ENCODE results near the gene SSC4D. TPM values are rescaled to one million over a fixed set of nuclear protein-coding genes. Genes with fewer than 3 reads are reported as not detected.

Gene SSC4D
- total RNA-seq, 1 donor from 2014 or later = 6.0 TPM

DNA sequence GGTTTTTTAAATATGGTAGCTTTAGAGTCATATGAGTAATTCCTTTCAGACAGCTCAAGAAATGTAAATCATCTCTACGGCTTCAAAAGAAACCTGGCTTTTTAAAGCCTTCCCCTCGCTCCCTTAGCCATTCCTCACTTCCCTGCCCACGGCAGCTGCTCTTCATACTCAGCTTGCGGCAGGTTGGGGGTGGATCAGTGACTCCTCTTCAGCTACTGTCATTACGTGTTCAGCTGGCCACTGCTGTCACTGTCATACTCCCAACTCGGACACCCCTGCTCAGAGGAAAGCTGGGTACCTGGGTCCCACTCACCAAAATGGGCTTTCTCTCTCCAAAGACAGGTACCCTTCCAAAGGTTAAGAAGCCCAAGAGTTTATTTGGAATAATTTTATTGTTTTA lies 57.3 kb downstream of the SSC4D start:
- peaks cover 36% of the 10 kb centered on the region for H3K36me3 ChIP-seq (ENCODE audit: insufficient read depth, low read length)
- no peaks in the 10 kb centered on the region for H3K9me3 Mint-ChIP-seq (ENCODE audit: unreplicated experiment)
- peaks cover 47% of the 10 kb centered on the region for H3K4me1 Mint-ChIP-seq (ENCODE audit: low read depth, unreplicated experiment)
- H3K4me3 ChIP-seq (ENCODE audit: insufficient read depth, low read depth, low read length) = no peak overlapping the region
- no peak overlapping the region for H3K27ac ChIP-seq (ENCODE audit: low read depth, low read length)
- H3K9ac ChIP-seq (ENCODE audit: low read length) = no peak overlapping the region
- H4K20me1 ChIP-seq (ENCODE audit: insufficient read depth, low read length) = peaks cover 100% of the 10 kb centered on the region
- DNase-seq (ENCODE audit: low read depth) (no peak), FAIRE-seq (no peak)
- TF ChIP-seq EZH2 (IDR thresholded peaks at IDR 0.05; ENCODE audit: insufficient read depth, low read length) = no peak
- TF ChIP-seq, protein P1, sequence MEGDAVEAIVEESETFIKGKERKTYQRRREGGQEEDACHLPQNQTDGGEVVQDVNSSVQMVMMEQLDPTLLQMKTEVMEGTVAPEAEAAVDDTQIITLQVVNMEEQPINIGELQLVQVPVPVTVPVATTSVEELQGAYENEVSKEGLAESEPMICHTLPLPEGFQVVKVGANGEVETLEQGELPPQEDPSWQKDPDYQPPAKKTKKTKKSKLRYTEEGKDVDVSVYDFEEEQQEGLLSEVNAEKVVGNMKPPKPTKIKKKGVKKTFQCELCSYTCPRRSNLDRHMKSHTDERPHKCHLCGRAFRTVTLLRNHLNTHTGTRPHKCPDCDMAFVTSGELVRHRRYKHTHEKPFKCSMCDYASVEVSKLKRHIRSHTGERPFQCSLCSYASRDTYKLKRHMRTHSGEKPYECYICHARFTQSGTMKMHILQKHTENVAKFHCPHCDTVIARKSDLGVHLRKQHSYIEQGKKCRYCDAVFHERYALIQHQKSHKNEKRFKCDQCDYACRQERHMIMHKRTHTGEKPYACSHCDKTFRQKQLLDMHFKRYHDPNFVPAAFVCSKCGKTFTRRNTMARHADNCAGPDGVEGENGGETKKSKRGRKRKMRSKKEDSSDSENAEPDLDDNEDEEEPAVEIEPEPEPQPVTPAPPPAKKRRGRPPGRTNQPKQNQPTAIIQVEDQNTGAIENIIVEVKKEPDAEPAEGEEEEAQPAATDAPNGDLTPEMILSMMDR (IDR thresholded peaks at IDR 0.05; ENCODE audit: insufficient read depth, low read depth, low read length) = no peak
- no peak overlapping the region for H2AFZ ChIP-seq (ENCODE audit: low read depth, low read length)
- H3K4me3 Mint-ChIP-seq (ENCODE audit: unreplicated experiment) = no peak overlapping the region
- peak overlapping the region; percentile 14 for H3K4me2 ChIP-seq (ENCODE audit: low read length)
- H3K9me3 ChIP-seq (ENCODE audit: insufficient read depth, low read depth, low read length) = no peaks in the 10 kb centered on the region
- peak overlapping the region; percentile 48 for H3K27ac Mint-ChIP-seq (ENCODE audit: unreplicated experiment)
- H3K4me1 ChIP-seq (ENCODE audit: insufficient read depth, low read length) = peaks cover 17% of the 10 kb centered on the region
- H3K27me3 ChIP-seq (ENCODE audit: insufficient read depth, low read length) = no peaks in the 10 kb centered on the region
- H3K27me3 Mint-ChIP-seq (ENCODE audit: low read depth, unreplicated experiment) = no peaks in the 10 kb centered on the region
- peaks cover 99% of the 10 kb centered on the region for H3K79me2 ChIP-seq (ENCODE audit: insufficient read depth, low read length)
- peaks cover 47% of the 10 kb centered on the region for H3K36me3 Mint-ChIP-seq (ENCODE audit: low read depth, unreplicated experiment)

- Histone ChIP-seq H2AFZ (ENCODE audit: low read depth, low read length) (no peak overlapping the region), H3K36me3 (ENCODE audit: insufficient read depth, low read length) (peaks cover 40% of the 10 kb centered on the region), H3K9me3 (ENCODE audit: insufficient read depth, low read depth, low read length) (no peaks in the 10 kb centered on the region), H3K4me1 (ENCODE audit: insufficient read depth, low read length) (peaks cover 18% of the 10 kb centered on the region), H3K27me3 (ENCODE audit: insufficient read depth, low read length) (no peaks in the 10 kb centered on the region), H3K27ac (ENCODE audit: low read depth, low read length) (no peak overlapping the region), H3K4me3 (ENCODE audit: insufficient read depth, low read depth, low read length) (no peak overlapping the region), H4K20me1 (ENCODE audit: insufficient read depth, low read length) (peaks cover 100% of the 10 kb centered on the region), H3K79me2 (ENCODE audit: insufficient read depth, low read length) (peaks cover 99% of the 10 kb centered on the region), H3K4me2 (ENCODE audit: low read length) (no peak overlapping the region), H3K9ac (ENCODE audit: low read length) (no peak overlapping the region)
- H3K4me1 Mint-ChIP-seq (ENCODE audit: low read depth, unreplicated experiment) = peaks cover 54% of the 10 kb centered on the region
- H3K36me3 Mint-ChIP-seq (ENCODE audit: low read depth, unreplicated experiment) = peaks cover 54% of the 10 kb centered on the region
- H3K4me3 Mint-ChIP-seq (ENCODE audit: unreplicated experiment) = peak overlapping the region; percentile 51
- no peak for DNase-seq (ENCODE audit: low read depth)
- TF ChIP-seq, protein P1 (IDR thresholded peaks at IDR 0.05; ENCODE audit: insufficient read depth, low read depth, low read length) = no peak
- TF ChIP-seq EZH2 (IDR thresholded peaks at IDR 0.05; ENCODE audit: insufficient read depth, low read length) = no peak
- no peaks in the 10 kb centered on the region for H3K9me3 Mint-ChIP-seq (ENCODE audit: unreplicated experiment)
- no peaks in the 10 kb centered on the region for H3K27me3 Mint-ChIP-seq (ENCODE audit: low read depth, unreplicated experiment)
- FAIRE-seq = no peak
- H3K27ac Mint-ChIP-seq (ENCODE audit: unreplicated experiment) = peak overlapping the region; percentile 48
Measured at GRCh38 chr7:76351372-76351771, 58.1 kb downstream of the SSC4D start.

DNA sequence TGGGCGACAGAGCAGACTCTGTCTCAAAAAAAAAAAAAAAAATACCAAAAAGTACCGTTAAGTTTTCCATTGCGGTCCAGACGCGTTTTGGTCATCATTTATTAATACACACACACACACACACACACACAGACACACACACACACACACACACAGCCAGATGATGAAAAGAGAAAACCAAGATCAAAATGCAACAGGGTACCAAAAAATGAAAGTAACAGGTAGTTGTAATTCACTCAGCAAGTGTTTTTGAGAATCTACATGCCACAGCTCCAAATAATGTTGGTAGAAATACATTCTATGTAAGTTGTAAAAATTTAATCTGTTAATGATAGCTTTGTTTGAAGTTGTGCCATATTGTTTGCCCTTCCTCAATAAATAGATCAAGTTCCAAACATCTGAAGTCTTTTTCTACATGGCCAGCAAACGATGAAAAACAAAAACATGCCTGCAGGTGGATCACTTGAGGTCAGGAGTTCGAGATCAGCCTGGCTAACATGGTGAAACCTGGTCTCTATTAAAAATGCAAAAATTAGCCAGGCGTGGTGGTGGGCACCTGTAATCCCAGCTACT lies 60.1 kb downstream of the SSC4D start:
- Histone ChIP-seq H3K4me1 (ENCODE audit: insufficient read depth, low read length) (peaks cover 18% of the 10 kb centered on the region), H3K4me3 (ENCODE audit: insufficient read depth, low read depth, low read length) (no peak overlapping the region), H3K9ac (ENCODE audit: low read length) (no peak overlapping the region), H3K9me3 (ENCODE audit: insufficient read depth, low read depth, low read length) (no peaks in the 10 kb centered on the region), H3K4me2 (ENCODE audit: low read length) (no peak overlapping the region), H4K20me1 (ENCODE audit: insufficient read depth, low read length) (peaks cover 99% of the 10 kb centered on the region), H3K27ac (ENCODE audit: low read depth, low read length) (no peak overlapping the region), H2AFZ (ENCODE audit: low read depth, low read length) (no peak overlapping the region), H3K27me3 (ENCODE audit: insufficient read depth, low read length) (no peaks in the 10 kb centered on the region), H3K36me3 (ENCODE audit: insufficient read depth, low read length) (peaks cover 42% of the 10 kb centered on the region), H3K79me2 (ENCODE audit: insufficient read depth, low read length) (peaks cover 99% of the 10 kb centered on the region)
- Mint-ChIP-seq H3K4me3 (ENCODE audit: unreplicated experiment) (no peak overlapping the region), H3K4me1 (ENCODE audit: low read depth, unreplicated experiment) (peaks cover 53% of the 10 kb centered on the region), H3K9me3 (ENCODE audit: unreplicated experiment) (no peaks in the 10 kb centered on the region), H3K27ac (ENCODE audit: unreplicated experiment) (peak overlapping the region; percentile 55), H3K27me3 (ENCODE audit: low read depth, unreplicated experiment) (no peaks in the 10 kb centered on the region), H3K36me3 (ENCODE audit: low read depth, unreplicated experiment) (peaks cover 51% of the 10 kb centered on the region)
- DNase-seq (ENCODE audit: low read depth) (no peak), FAIRE-seq (no peak)
- no peak for TF ChIP-seq EZH2 (IDR thresholded peaks at IDR 0.05; ENCODE audit: insufficient read depth, low read length)
- TF ChIP-seq, protein P1 (IDR thresholded peaks at IDR 0.05; ENCODE audit: insufficient read depth, low read depth, low read length) = no peak
